OCI-LY7 (cell line): ENCODE measurements around the gene MEF2D. TPM values are rescaled to one million over a fixed set of nuclear protein-coding genes. Genes with fewer than 3 reads are reported as not detected.
A peak's percentile ranks its signal among the peaks of the same experiment; 100 is the strongest.

Source experiments
- BruUV-seq: library from RNA; stranded (reverse); fragments of 400-500 nt; replicated peaks from 2 replicates; lab custom pipeline; 2021; lab: Mats Ljungman, UMichigan
- CTCF ChIA-PET: fragments of 300-600 bp; sonication (Branson Sonifier 250); formaldehyde crosslinking; loops from one replicate; lab custom pipeline; 2022; ENCODE audit warnings: antibody characterized with exemption; ENCODE audit not compliant: unreplicated experiment; lab: Charles Lee
- POLR2A ChIA-PET: fragments of 300-600 bp; sonication (Branson Sonifier 250); formaldehyde crosslinking; loops from one replicate; lab custom pipeline; 2022; ENCODE audit warnings: antibody characterized with exemption; lab: Charles Lee
- DNase-seq: peaks from one replicate; pipeline ENCODE4 v3.0.0-alpha.2; 2015; ENCODE audit warnings: low spot score
- H2AFZ ChIP-seq: fragments of 200-600 bp; sonication (generic), shearing (Covaris generic); 2 replicates; pipeline ENCODE4 v1.6.1; 2014; ENCODE audit warnings: mild to moderate bottlenecking, antibody characterized with exemption, low read length, moderate library complexity
- H3K27ac ChIP-seq: fragments of 200-600 bp; sonication (generic); 2 replicates; pipeline ENCODE4 v1.5.1; 2014; ENCODE audit warnings: mixed run types, low read depth, mild to moderate bottlenecking, moderate library complexity, low read length, inconsistent platforms; ENCODE audit not compliant: poor library complexity, severe bottlenecking
- H3K36me3 ChIP-seq: fragments of 200-600 bp; sonication (generic); 2 replicates; pipeline ENCODE4 v1.6.1; 2014; ENCODE audit warnings: mild to moderate bottlenecking, antibody characterized with exemption, low read length, moderate library complexity, mixed read lengths; ENCODE audit not compliant: insufficient read depth
- H3K4me1 ChIP-seq: fragments of 200-600 bp; sonication (generic); 2 replicates; pipeline ENCODE4 v1.5.1; 2014; ENCODE audit warnings: mild to moderate bottlenecking, low read length; ENCODE audit not compliant: insufficient read depth, poor library complexity, severe bottlenecking
- H3K4me2 ChIP-seq: fragments of 200-600 bp; sonication (generic); 2 replicates; pipeline ENCODE4 v1.6.1; 2014; ENCODE audit warnings: mild to moderate bottlenecking, low read length
- H3K4me3 ChIP-seq: fragments of 200-600 bp; sonication (generic); 2 replicates; pipeline ENCODE4 v1.5.1; 2014; ENCODE audit warnings: mild to moderate bottlenecking, low read depth, low read length; ENCODE audit not compliant: poor library complexity, severe bottlenecking
- H3K79me2 ChIP-seq: fragments of 200-600 bp; sonication (generic); 2 replicates; pipeline ENCODE4 v1.6.1; 2016; ENCODE audit warnings: low read depth, mild to moderate bottlenecking, low read length, moderate library complexity, mixed read lengths; ENCODE audit not compliant: insufficient read depth
- H3K9me2 ChIP-seq: fragments of 200-600 bp; sonication (generic); 2 replicates; pipeline ENCODE4 v1.6.1; 2016; ENCODE audit warnings: mild to moderate bottlenecking, low read length, mixed read lengths; ENCODE audit not compliant: insufficient read depth
- H3K9me3 ChIP-seq: fragments of 200-600 bp; sonication (generic); 2 replicates; pipeline ENCODE4 v1.6.1; 2014; ENCODE audit warnings: mild to moderate bottlenecking, mixed run types, low read length, mixed read lengths
- H4K20me1 ChIP-seq: fragments of 200-600 bp; sonication (generic); 2 replicates; pipeline ENCODE4 v1.6.1; 2014; ENCODE audit warnings: mild to moderate bottlenecking, antibody characterized with exemption, low read length, moderate library complexity, mixed read lengths; ENCODE audit not compliant: insufficient read depth
- CTCF ChIP-seq: fragments of 200-600 bp; sonication (generic); conservative IDR thresholded peaks from 2 replicates; pipeline ENCODE4 v1.5.1; 2014; ENCODE audit warnings: mild to moderate bottlenecking, antibody characterized with exemption, low read length, moderate library complexity, mixed read lengths
- EZH2phosphoT487 ChIP-seq: fragments of 200-600 bp; sonication (generic); IDR thresholded peaks from 2 replicates; pipeline ENCODE4 v1.6.1; 2018; ENCODE audit warnings: low read depth, borderline replicate concordance, mild to moderate bottlenecking, mixed run types, antibody characterized with exemption, low read length, moderate library complexity, mixed read lengths
- intact Hi-C: fragments of 100-400 bp; cut with micrococcal nuclease; formaldehyde crosslinking; loops from one replicate; pipeline ENCODE4 v1.10.0; 2022; ENCODE audit not compliant: unreplicated experiment
- total RNA-seq, 2 experiments: library from RNA; depleted of rRNA in 1 of 2; stranded (reverse); fragments of >200 nt in 1 of 2; shearing (Covaris generic) in 1 of 2; gene quantifications; 2 replicates each; pipeline ENCODE4 v1.2.3, GENCODE V29; 2014 to 2022

MEF2D gene
- total RNA-seq, 2 experiments from 2014 or later: 42.7 to 92.3 TPM

- H3K79me2 ChIP-seq: no peaks in the 10 kb centered on the region
- no peaks in the 10 kb centered on the region for H3K9me2 ChIP-seq
- no peaks in the 10 kb centered on the region for H3K9me3 ChIP-seq
- H3K4me3 ChIP-seq: no peak overlapping the region
- H4K20me1 ChIP-seq: no peaks in the 10 kb centered on the region
- ChIA-PET CTCF (interaction anchor here (1.1 kb wide), 1 partner anchor 19 kb away, joined by 3 read pairs; no protein-coding TSS in a partner anchor), POLR2A (interaction anchor here (0.6 kb wide), 1 partner anchor 192 kb away, joined by 5 read pairs; no protein-coding TSS in a partner anchor)
- no peaks in the 10 kb centered on the region for H3K4me1 ChIP-seq
- BruUV-seq: no TSS peak
- DNase-seq: peak; percentile 39
- H3K4me2 ChIP-seq: no peak overlapping the region
- TF ChIP-seq CTCF (peak; percentile 69), EZH2phosphoT487 (no peak)
- H2AFZ ChIP-seq: no peak overlapping the region
- peaks cover 60% of the 10 kb centered on the region for H3K36me3 ChIP-seq
- intact Hi-C loops: no loop called here
- no peak overlapping the region for H3K27ac ChIP-seq
Measured at GRCh38 chr1:156465747-156466365, 34.7 kb downstream of the MEF2D start.

GRCh38 chr1:156464825-156465452, 35.6 kb downstream of the MEF2D start:
- POLR2A ChIA-PET: interaction anchor here (0.6 kb wide), 1 partner anchor 191 kb away, joined by 5 read pairs; no protein-coding TSS in a partner anchor

More at GRCh38 chr1:156464825-156465452, 35.6 kb downstream of the MEF2D start:
- Histone ChIP-seq H3K9me3 (no peaks in the 10 kb centered on the region), H3K27ac (no peak overlapping the region), H3K79me2 (no peaks in the 10 kb centered on the region), H2AFZ (no peak overlapping the region), H3K4me3 (no peak overlapping the region), H3K4me1 (no peaks in the 10 kb centered on the region), H3K9me2 (no peaks in the 10 kb centered on the region), H3K36me3 (peaks cover 51% of the 10 kb centered on the region), H3K4me2 (no peak overlapping the region), H4K20me1 (no peaks in the 10 kb centered on the region)
- no TSS peak for BruUV-seq
- intact Hi-C loops: no loop called here
- CTCF ChIA-PET: no interaction called here
- TF ChIP-seq CTCF (no peak), EZH2phosphoT487 (no peak)
- DNase-seq: no peak
